Measurements from ENCODE around the gene RALGAPA2. TPM values are rescaled to one million over a fixed set of nuclear protein-coding genes. Genes with fewer than 3 reads are reported as not detected.

The RALGAPA2 gene
- total RNA-seq (10 to 100 TPM; 17.7 to 19.9 (median 18.8) TPM), polyA plus RNA-seq (10 to 100 TPM in 2 of 3 donors, 1 to 10 TPM in 1; 8.4 to 23.2 (median 12.3) TPM)

DNA sequence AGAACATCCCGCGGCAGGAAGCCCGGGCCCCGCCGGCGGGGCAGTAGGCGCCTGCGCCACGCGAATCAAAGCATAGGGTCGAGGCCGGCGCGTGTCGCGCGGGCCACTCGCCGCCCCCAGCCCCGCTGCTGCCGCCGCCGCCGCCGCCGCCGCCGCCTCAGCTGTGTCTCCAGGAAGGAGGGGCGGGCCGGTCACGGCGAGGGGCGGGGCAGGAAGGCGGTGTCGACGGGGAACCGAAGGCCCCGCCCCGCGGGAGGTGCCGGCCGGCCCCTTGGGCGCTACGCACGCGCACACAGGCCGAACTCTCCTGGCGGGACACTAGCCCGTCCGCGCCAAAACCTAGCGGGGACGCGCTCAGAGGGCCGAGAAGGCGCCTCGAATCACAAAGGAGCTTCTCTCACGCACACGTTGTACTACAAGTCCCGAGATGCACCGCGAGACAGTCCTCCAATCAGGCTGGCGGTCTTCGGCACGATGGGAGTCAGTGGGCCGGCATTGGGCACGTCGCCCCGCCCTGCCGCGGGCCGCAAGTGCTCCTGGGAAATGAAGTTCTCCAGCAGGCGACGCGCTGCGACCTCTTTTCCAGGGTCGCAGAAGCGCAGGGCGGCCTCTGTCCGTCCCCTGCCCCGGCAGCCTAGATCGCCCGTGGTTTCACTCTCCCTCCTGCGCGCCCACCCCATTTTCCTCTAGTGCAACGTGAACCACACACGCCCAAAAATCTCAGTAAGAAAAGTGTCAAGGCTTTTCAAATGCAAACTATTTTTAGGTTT lies at the start of gene RALGAPA2:
TSS of gene RALGAPA2 (minus strand) at position 171 of the 770 bp plus-strand sequence. CDS start at position 7, 164 bp downstream.
- no peaks in the 10 kb centered on the region for H3K27me3 ChIP-seq
- intact Hi-C loops (cut with DNase I), result loop anchor here (5.0 to 10.0 kb wide), 2 partner anchors 412 to 590 kb away; partner anchors contain the start of genes KIZ and XRN2
- peak within 1 kb of the TSS; percentile 82 to 95 (median 87) for H3K27ac ChIP-seq
- peak; percentile 13 to 36 (median 26) for TF ChIP-seq POLR2AphosphoS5 (IDR thresholded peaks at IDR 0.05)
- no peak for TF ChIP-seq EP300 (IDR thresholded peaks at IDR 0.05)
- no peaks in the 10 kb centered on the region for H3K9me3 ChIP-seq
- 1% methylated on average over 87 of the region's 87 CpGs for WGBS, 2 donors
- H3K4me1 ChIP-seq, result peaks cover 0 to 28% (median 26%) of the 10 kb centered on the region in 4 donors
- peak within 1 kb of the TSS; percentile 69 to 98 (median 76) for H3K4me3 ChIP-seq
- peak; percentile 99 for DNase-seq
- H3K36me3 ChIP-seq, result no peaks in the 10 kb centered on the region

DNA sequence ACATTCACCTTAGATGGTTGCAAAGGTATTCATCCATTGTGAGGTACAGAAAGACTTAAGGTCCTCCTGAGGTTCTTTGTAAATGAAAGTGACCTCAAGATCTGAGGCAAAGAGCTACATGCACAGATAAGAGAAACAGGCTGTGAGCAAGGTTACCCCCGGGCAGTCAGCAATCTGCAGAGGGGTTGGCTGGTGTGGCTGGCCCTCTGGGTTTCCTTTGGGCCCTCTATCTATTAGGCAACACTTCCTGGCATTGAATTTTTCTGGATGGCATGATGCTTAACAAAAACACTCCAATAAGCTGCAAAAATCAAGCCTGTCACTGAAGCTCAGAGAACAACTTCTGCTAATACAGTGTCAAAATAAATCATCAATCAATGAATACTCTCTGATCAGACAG lies 48.9 kb upstream of the RALGAPA2 start:
- Histone ChIP-seq H3K27ac (no peak overlapping the region), H3K4me1 (no peaks in the 10 kb centered on the region), H3K36me3 (no peaks in the 10 kb centered on the region), H3K9me3 (no peaks in the 10 kb centered on the region), H3K27me3 (no peaks in the 10 kb centered on the region), H3K4me3 (no peak overlapping the region)
- TF ChIP-seq POLR2AphosphoS5 (IDR thresholded peaks at IDR 0.05) (no peak), POLR2A (IDR thresholded peaks at IDR 0.05) (no peak)
- TF ChIP-seq, protein P1, sequence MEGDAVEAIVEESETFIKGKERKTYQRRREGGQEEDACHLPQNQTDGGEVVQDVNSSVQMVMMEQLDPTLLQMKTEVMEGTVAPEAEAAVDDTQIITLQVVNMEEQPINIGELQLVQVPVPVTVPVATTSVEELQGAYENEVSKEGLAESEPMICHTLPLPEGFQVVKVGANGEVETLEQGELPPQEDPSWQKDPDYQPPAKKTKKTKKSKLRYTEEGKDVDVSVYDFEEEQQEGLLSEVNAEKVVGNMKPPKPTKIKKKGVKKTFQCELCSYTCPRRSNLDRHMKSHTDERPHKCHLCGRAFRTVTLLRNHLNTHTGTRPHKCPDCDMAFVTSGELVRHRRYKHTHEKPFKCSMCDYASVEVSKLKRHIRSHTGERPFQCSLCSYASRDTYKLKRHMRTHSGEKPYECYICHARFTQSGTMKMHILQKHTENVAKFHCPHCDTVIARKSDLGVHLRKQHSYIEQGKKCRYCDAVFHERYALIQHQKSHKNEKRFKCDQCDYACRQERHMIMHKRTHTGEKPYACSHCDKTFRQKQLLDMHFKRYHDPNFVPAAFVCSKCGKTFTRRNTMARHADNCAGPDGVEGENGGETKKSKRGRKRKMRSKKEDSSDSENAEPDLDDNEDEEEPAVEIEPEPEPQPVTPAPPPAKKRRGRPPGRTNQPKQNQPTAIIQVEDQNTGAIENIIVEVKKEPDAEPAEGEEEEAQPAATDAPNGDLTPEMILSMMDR (IDR thresholded peaks at IDR 0.05), result no peak
- intact Hi-C loops (cut with DNase I), result no loop called here
- WGBS, 2 donors, result 10 to 22% methylated on average over 1 of the region's 1 CpG
- no peak for DNase-seq

DNA sequence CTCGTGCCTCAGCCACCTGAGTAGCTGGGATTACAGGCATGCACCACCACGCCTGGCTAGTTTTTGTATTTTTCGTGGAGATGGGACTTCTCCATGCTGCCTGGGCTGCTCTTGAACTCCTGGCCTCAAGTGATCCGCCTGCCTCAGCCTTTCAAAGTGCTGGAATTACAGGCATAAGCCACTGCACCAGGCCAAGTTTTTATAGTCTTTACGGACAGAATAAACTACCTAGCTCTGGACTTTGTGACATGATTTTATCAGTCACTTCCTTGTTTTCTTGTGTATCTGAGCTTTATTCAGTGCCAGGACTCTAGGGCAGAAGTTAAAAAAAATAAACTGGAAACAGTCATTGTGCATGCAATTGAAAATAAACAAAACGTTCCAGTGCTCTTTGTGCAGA lies 46.7 kb upstream of the RALGAPA2 start:
- H3K9me3 ChIP-seq, result no peaks in the 10 kb centered on the region
- WGBS, 2 donors, result 13 to 54% methylated on average over 6 of the region's 6 CpGs
- no peak for DNase-seq
- intact Hi-C loops (cut with DNase I), result no loop called here
- TF ChIP-seq EP300 (IDR thresholded peaks at IDR 0.05) (no peak), POLR2AphosphoS5 (IDR thresholded peaks at IDR 0.05) (no peak), POLR2A (IDR thresholded peaks at IDR 0.05) (no peak)
- TF ChIP-seq, protein P1 (IDR thresholded peaks at IDR 0.05), result no peak
- H3K27ac ChIP-seq, result peak overlapping the region in 2 of 4 donors; percentile 39 to 40
- H3K4me1 ChIP-seq, result no peaks in the 10 kb centered on the region
- no peaks in the 10 kb centered on the region for H3K36me3 ChIP-seq
- no peak overlapping the region for H3K4me3 ChIP-seq
- no peaks in the 10 kb centered on the region for H3K27me3 ChIP-seq

DNA sequence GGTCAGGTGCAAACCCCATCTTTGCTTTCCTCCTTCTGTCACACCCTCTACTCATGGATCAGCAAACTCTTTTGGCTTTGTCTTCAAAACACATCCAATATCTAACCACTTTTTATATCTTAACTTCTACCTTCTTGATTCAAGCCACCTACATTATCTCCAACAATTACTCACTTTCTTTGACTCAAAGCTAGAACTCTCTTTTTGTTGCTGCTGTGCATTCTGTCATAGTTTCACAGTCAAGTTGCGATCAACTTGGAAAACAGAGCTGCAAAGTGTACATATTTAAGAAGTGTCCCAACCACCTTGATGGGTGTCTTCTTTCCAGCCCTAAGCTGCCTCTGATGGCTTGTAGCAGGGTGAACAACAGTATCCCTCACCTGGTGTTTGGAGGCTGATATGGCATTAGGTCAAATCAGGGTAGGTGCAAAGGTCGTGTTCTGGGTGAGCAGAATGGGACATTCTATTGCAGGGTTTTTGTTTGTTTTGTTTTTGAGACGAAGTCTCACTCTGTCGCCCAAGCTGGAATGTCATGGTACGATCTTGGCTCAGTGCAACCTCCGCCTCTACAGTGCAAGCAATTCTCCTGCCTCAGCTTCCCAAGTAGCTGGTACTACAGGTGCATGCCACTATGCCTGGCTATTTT lies 43.4 kb upstream of the RALGAPA2 start:
- intact Hi-C loops (cut with DNase I), result no loop called here
- no peak overlapping the region for H3K4me3 ChIP-seq

More for the DNA sequence above, 43.4 kb upstream of the RALGAPA2 start:
- TF ChIP-seq POLR2AphosphoS5 (IDR thresholded peaks at IDR 0.05) (no peak), POLR2A (IDR thresholded peaks at IDR 0.05) (no peak), EP300 (IDR thresholded peaks at IDR 0.05) (no peak)
- TF ChIP-seq, protein P1 (IDR thresholded peaks at IDR 0.05), result no peak
- H3K36me3 ChIP-seq, result no peaks in the 10 kb centered on the region
- H3K27ac ChIP-seq, result no peak overlapping the region
- no peaks in the 10 kb centered on the region for H3K27me3 ChIP-seq
- no peaks in the 10 kb centered on the region for H3K9me3 ChIP-seq
- no peaks in the 10 kb centered on the region for H3K4me1 ChIP-seq
- no peak for DNase-seq
- 51 to 81% methylated on average over 6 of the region's 6 CpGs for WGBS, 2 donors
